ENCODE results near the gene NIN.

The NIN gene

GRCh38 chr14:50839048-50839447, 8.1 kb upstream of the NIN start:
- DNase-seq = no peak

GRCh38 chr14:50837850-50838470, 7.0 kb upstream of the NIN start:
- no peak for DNase-seq

GRCh38 chr14:50837271-50837670, 6.3 kb upstream of the NIN start:
- no peak for DNase-seq

GRCh38 chr14:50836515-50836914, 5.6 kb upstream of the NIN start:
- DNase-seq = no peak

GRCh38 chr14:50835280-50835679, 4.3 kb upstream of the NIN start:
- no peak for DNase-seq

- DNase-seq = no peak
Observed at GRCh38 chr14:50834802-50835276, 3.9 kb upstream of the NIN start.

- no peak for DNase-seq
Observed at GRCh38 chr14:50832935-50833630, 2.1 kb upstream of the NIN start.

- DNase-seq = no peak
Observed at GRCh38 chr14:50831726-50832168, 785 bp upstream of the NIN start.

- DNase-seq = peak; percentile 53
Observed at GRCh38 chr14:50830044-50830931, 674 bp downstream of the NIN start.

- DNase-seq = no peak
Observed at GRCh38 chr14:50829489-50830043, 1.4 kb downstream of the NIN start.

- DNase-seq = no peak
Observed at GRCh38 chr14:50828721-50829488, 2.1 kb downstream of the NIN start.

- no peak for DNase-seq
Observed at GRCh38 chr14:50826681-50827080, 4.3 kb downstream of the NIN start.

- no peak for DNase-seq
Observed at GRCh38 chr14:50825307-50825706, 5.7 kb downstream of the NIN start.

GRCh38 chr14:50823762-50824636, 7.0 kb downstream of the NIN start:
- no peak for DNase-seq

- DNase-seq = no peak
Observed at GRCh38 chr14:50823051-50823761, 7.8 kb downstream of the NIN start.

GRCh38 chr14:50822501-50823042, 8.4 kb downstream of the NIN start:
- DNase-seq = no peak

GRCh38 chr14:50821510-50822464, 9.2 kb downstream of the NIN start:
- peak; percentile 34 for DNase-seq

- DNase-seq = no peak
Observed at GRCh38 chr14:50820786-50821509, 10.0 kb downstream of the NIN start.
